GM12878 (cell line): Measurements from ENCODE around the gene EPGN. TPM values are rescaled to one million over a fixed set of nuclear protein-coding genes. Genes with fewer than 3 reads are reported as not detected.
A peak's percentile ranks its signal among the peaks of the same experiment; 100 is the strongest.

Source experiments
- ATAC-seq: fragments of 200-7000 bp; cut with Tn5 transposase; 3 replicates; pipeline ENCODE4 v1.9.1; 2020; ENCODE audit warnings: mild to moderate bottlenecking, moderate library complexity
- BruUV-seq: library from RNA; stranded (reverse); fragments of 400-500 nt; replicated peaks from 2 replicates; lab custom pipeline; 2021; lab: Mats Ljungman, UMichigan
- CTCF ChIA-PET: fragments of 300-600 bp; sonication (Branson Sonifier 250); formaldehyde crosslinking; extraction: SDS; loops from one replicate; lab custom pipeline; 2021; ENCODE audit warnings: inconsistent platforms; lab: Yijun Ruan, JAX
- POLR2A ChIA-PET: fragments of 350-600 bp; formaldehyde crosslinking; extraction: SDS; loops from one replicate; lab custom pipeline; 2021; ENCODE audit warnings: inconsistent platforms; lab: Charles Lee
- RAD21 ChIA-PET: fragments of 300-600 bp; sonication (Branson Sonifier 250); formaldehyde crosslinking; loops from one replicate; lab custom pipeline; 2023; ENCODE audit warnings: antibody characterized with exemption; ENCODE audit not compliant: unreplicated experiment; lab: Charles Lee
- SMC1A ChIA-PET: fragments of 300-600 bp; sonication (Branson Sonifier 250); formaldehyde crosslinking; loops from one replicate; lab custom pipeline; 2023; ENCODE audit not compliant: unreplicated experiment, uncharacterized antibody; lab: Charles Lee
- DNase-seq: peaks from one replicate; pipeline ENCODE4 v3.0.0-alpha.2; 2011; ENCODE audit warnings: low read depth, low spot score
- FAIRE-seq: peaks from 3 replicates; lab custom pipeline; 2011; peaks lifted over from hg19 to GRCh38; lab: Jason Lieb, UNC
- H2AFZ ChIP-seq: 2 replicates; pipeline ENCODE4 v1.6.0; 2011; ENCODE audit warnings: low read depth, low read length, control low read depth; ENCODE audit not compliant: control insufficient read depth
- H3K27ac ChIP-seq: 2 replicates; pipeline ENCODE4 v1.5.1; 2011; ENCODE audit warnings: control low read depth; ENCODE audit not compliant: control insufficient read depth, insufficient read depth
- H3K27me3 ChIP-seq, 2 experiments: replicated peaks in 1 of 2; 2 replicates each; pipeline versions ENCODE4 v1.6.0 to v1.6.1; 2011; ENCODE audit warnings: low read length in 1 of 2; ENCODE audit not compliant: control insufficient read depth in 2 of 2, insufficient read depth in 2 of 2
- H3K36me3 ChIP-seq, 2 experiments: 2 replicates each; pipeline ENCODE4 v1.5.1; 2011; ENCODE audit warnings: low read length in 1 of 2; ENCODE audit not compliant: control insufficient read depth in 2 of 2, insufficient read depth in 2 of 2
- H3K4me1 ChIP-seq: 2 replicates; pipeline ENCODE4 v1.6.1; 2011; ENCODE audit warnings: mild to moderate bottlenecking, low read length, moderate library complexity, mixed read lengths; ENCODE audit not compliant: control insufficient read depth, insufficient read depth
- H3K4me2 ChIP-seq: 2 replicates; pipeline ENCODE4 v1.6.0; 2011; ENCODE audit warnings: control low read depth; ENCODE audit not compliant: control insufficient read depth, insufficient read depth
- H3K4me3 ChIP-seq: fragments of 200-600 bp; sonication (generic); 2 replicates; pipeline ENCODE4 v1.5.1; 2016
- H3K79me2 ChIP-seq: 2 replicates; pipeline ENCODE4 v1.6.0; 2011; ENCODE audit warnings: low read length; ENCODE audit not compliant: control insufficient read depth, insufficient read depth
- H3K9ac ChIP-seq: 2 replicates; pipeline ENCODE4 v1.8.0; 2011; ENCODE audit warnings: low read length, control low read depth, mixed read lengths; ENCODE audit not compliant: control insufficient read depth, insufficient read depth
- H3K9me3 ChIP-seq: replicated peaks from 3 replicates; pipeline ENCODE4 v1.5.1; 2011; ENCODE audit warnings: mild to moderate bottlenecking, low read length; ENCODE audit not compliant: control insufficient read depth, insufficient read depth
- H4K20me1 ChIP-seq: 2 replicates; pipeline ENCODE4 v1.6.0; 2011; ENCODE audit not compliant: control insufficient read depth, insufficient read depth
- BHLHE40 ChIP-seq, 2 experiments: fragments of 450-650 bp in 1 of 2; IDR thresholded peaks; 2 replicates each; pipeline ENCODE4 v1.6.1; 2011 to 2017; ENCODE audit warnings: low read depth in 2 of 2, borderline replicate concordance in 1 of 2, improper control_type of control experiment in 1 of 2, low read length in 1 of 2, mild to moderate bottlenecking in 1 of 2
- CTCF ChIP-seq, 3 experiments: IDR thresholded peaks in 2 of 3; conservative IDR thresholded peaks in 1 of 3; 2 replicates each; pipeline ENCODE4 v1.5.1; 2011; ENCODE audit warnings: low read depth in 3 of 3, low read length in 3 of 3, mild to moderate bottlenecking in 3 of 3, control low read depth in 2 of 3, moderate library complexity in 2 of 3, inconsistent platforms in 1 of 3, mixed read lengths in 1 of 3; ENCODE audit not compliant: control insufficient read depth in 2 of 3, insufficient read depth in 1 of 3; ENCODE audit errors: extremely low read depth in 1 of 3
- EED ChIP-seq: sonication (generic); IDR thresholded peaks from 2 replicates; pipeline ENCODE4 v1.6.1; 2016; ENCODE audit warnings: antibody characterized with exemption, low read depth
- RAD21 ChIP-seq: IDR thresholded peaks from 2 replicates; pipeline ENCODE4 v1.6.1; 2011; ENCODE audit warnings: mild to moderate bottlenecking, low read depth, low read length, moderate library complexity; ENCODE audit not compliant: insufficient read depth
- SMC3 ChIP-seq: IDR thresholded peaks from 2 replicates; pipeline ENCODE4 v1.6.1; 2011; ENCODE audit warnings: low read length, improper control_type of control experiment, borderline replicate concordance
- WGBS: methylation state at CpG from one replicate; pipeline ENCODE4 v1.1.6; 2016; ENCODE audit warnings: low lambda C conversion rate; ENCODE audit not compliant: insufficient replicate concordance, insufficient coverage; ENCODE audit errors: missing lambda C conversion rate; 5-methylcytosine and 5-hydroxymethylcytosine counted together
- in situ Hi-C: fragments of 300-500 bp; cut with MboI; formaldehyde crosslinking; loops from 9 replicates; pipeline ENCODE4 v1.14.3; 2018; ENCODE audit warnings: mixed read lengths
- intact Hi-C: fragments of 100-400 bp; cut with micrococcal nuclease; formaldehyde crosslinking; loops from one replicate; pipeline ENCODE4 v1.14.2; 2022; ENCODE audit not compliant: unreplicated experiment
- polyA plus RNA-seq, 11 experiments: library from polyadenylated mRNA; depleted of rRNA in 4 of 11; unstranded in 6 of 11; stranded (reverse) in 5 of 11; fragments of >200 nt; fragmentation: Nextera tagmentation in 4 of 11; fragmentation: Illumina TruSeq in 1 of 11; extraction: Ambion mirVana in 4 of 11; extraction: Trizol in 1 of 11; gene quantifications; 1 replicate in 1 of 11; 2 replicates in 10 of 11; pipeline versions ENCODE4 v1.2.1 to v1.2.3, GENCODE V29; 2011 to 2016; ENCODE audit warnings: inconsistent platforms in 2 of 11, missing spikeins in 2 of 11, low read depth in 1 of 11
- total RNA-seq, 4 experiments: library from RNA; depleted of rRNA in 3 of 4; stranded (reverse); fragments of >200 nt in 3 of 4; fragmentation: Illumina TruSeq in 1 of 4; extraction: Trizol in 1 of 4; gene quantifications; 2 replicates each; pipeline versions ENCODE4 v1.2.1 to v1.2.3, GENCODE V29; 2013 to 2021

Gene EPGN
- total and polyA plus RNA-seq, 10 of the 15 experiments (the other 5 are each of a cell fraction or from before 2014, with no cell fraction given), result 0.06 to 0.54 (median 0.28) TPM; not detected in 6

- ChIA-PET CTCF (interaction anchor here (0.5 to 3.7 kb wide), 36 partner anchors 12 to 1527 kb away, joined by 3 to 47 read pairs (median 5); partner anchors contain the start of gene EPGN), RAD21 (interaction anchor here (1.6 to 4.0 kb wide), 6 partner anchors 57 to 354 kb away, joined by 5 to 22 read pairs (median 7); no protein-coding TSS in a partner anchor), SMC1A (interaction anchor here (0.6 to 4.5 kb wide), 20 partner anchors 9 to 555 kb away, joined by 3 to 34 read pairs (median 4); partner anchors contain the start of gene EPGN), POLR2A (no interaction called here)
- peak; percentile 35 for FAIRE-seq
- WGBS, result 13% methylated on average over 4 of the region's 4 CpGs
- TF ChIP-seq RAD21 (peak; percentile 89), BHLHE40 (IDR thresholded peaks at IDR 0.05; ENCODE audit: borderline replicate concordance in 1 of 2, low read depth in 2 of 2, low read length in 1 of 2) (no peak), SMC3 (peak; percentile 19; the same call in 1 of the 2 replicates), EED (no peak), CTCF (IDR thresholded peaks at IDR 0.05 in 2 of 3, conservative IDR thresholded peaks at IDR 0.05 in 1 of 3; ENCODE audit: control insufficient read depth in 2 of 3, extremely low read depth in 1 of 3, insufficient read depth in 1 of 3, low read depth in 3 of 3, low read length in 3 of 3) (peak; percentile 39 to 58 (median 50); a peak in 5 of 6 replicates)
- no peaks in the 10 kb centered on the region for H3K36me3 ChIP-seq
- peak overlapping the region; percentile 18; the same call in 1 of the 2 replicates for H3K4me2 ChIP-seq
- H3K9ac ChIP-seq, result no peak overlapping the region
- BruUV-seq, result no TSS peak
- H3K9me3 ChIP-seq, result no peaks in the 10 kb centered on the region
- H3K27ac ChIP-seq, result no peak overlapping the region
- no peak overlapping the region for H3K4me3 ChIP-seq
- H4K20me1 ChIP-seq, result no peaks in the 10 kb centered on the region
- DNase-seq, result peak; percentile 9
- peak; percentile 90 for ATAC-seq
- H3K4me1 ChIP-seq, result no peaks in the 10 kb centered on the region
- no peak overlapping the region for H2AFZ ChIP-seq
- in situ Hi-C loops, result loop anchor here (5.0 kb wide), 1 partner anchor 352 kb away; no protein-coding TSS in a partner anchor
- H3K27me3 ChIP-seq, result 0 out of 4 replicates have a peak, but pooled peaks cover 0 to 3% of the 10 kb centered on the region in 2 experiments
- intact Hi-C loops, result loop anchor here (1.0 to 2.0 kb wide), 4 partner anchors 50 to 351 kb away; no protein-coding TSS in a partner anchor
- no peaks in the 10 kb centered on the region for H3K79me2 ChIP-seq
These were observed 12.4 kb downstream of the EPGN start for GRCh38 chr4:74320559-74321118.
